Type B pancreatic cell (in vitro differentiated cells): Measurements from ENCODE around the gene HCRTR1. TPM values are rescaled to one million over a fixed set of nuclear protein-coding genes. Genes with fewer than 3 reads are reported as not detected.

Experiments
- DNase-seq: peaks from one replicate; pipeline ENCODE4 v3.0.0; 2021; ENCODE audit warnings: mixed read lengths; ENCODE audit not compliant: unreplicated experiment; ENCODE audit errors: extremely low spot score
- H3K27ac Mint-ChIP-seq: 2 replicates; pipeline ENCODE4 v1.8.0; 2021; ENCODE audit warnings: mild to moderate bottlenecking, mixed read lengths
- H3K27me3 Mint-ChIP-seq: 2 replicates; pipeline ENCODE4 v1.8.0; 2021; ENCODE audit warnings: mixed read lengths
- H3K36me3 Mint-ChIP-seq: 2 replicates; pipeline ENCODE4 v1.8.0; 2021; ENCODE audit warnings: mixed read lengths
- H3K4me1 Mint-ChIP-seq: one replicate; pipeline ENCODE4 v1.8.0; 2021; ENCODE audit warnings: mixed read lengths; ENCODE audit not compliant: unreplicated experiment
- H3K4me3 Mint-ChIP-seq: 2 replicates; pipeline ENCODE4 v1.8.0; 2021; ENCODE audit warnings: mild to moderate bottlenecking, mixed read lengths
- H3K9me3 Mint-ChIP-seq: 2 replicates; pipeline ENCODE4 v1.8.0; 2021; ENCODE audit warnings: mixed read lengths
- CTCF ChIP-seq: fragments of 200-600 bp; sonication (generic); conservative IDR thresholded peaks from 2 replicates; pipeline ENCODE4 v1.5.0; 2021; ENCODE audit warnings: antibody characterized with exemption, mild to moderate bottlenecking
- total RNA-seq: library from RNA; stranded (reverse); gene quantifications from 2 replicates; pipeline ENCODE4 v1.2.1, GENCODE V29; 2021; ENCODE audit warnings: low replicate concordance

HCRTR1 gene
- total RNA-seq, 1 donor from 2014 or later = not detected

GRCh38 chr1:31657972-31658510 lies 40.6 kb downstream of the HCRTR1 start:
- no peak overlapping the region for H3K4me3 Mint-ChIP-seq
- H3K9me3 Mint-ChIP-seq = no peaks in the 10 kb centered on the region
- H3K27me3 Mint-ChIP-seq = no peaks in the 10 kb centered on the region
- no peaks in the 10 kb centered on the region for H3K4me1 Mint-ChIP-seq
- no peak for DNase-seq
- no peak for TF ChIP-seq CTCF
- no peak overlapping the region for H3K27ac Mint-ChIP-seq
- no peaks in the 10 kb centered on the region for H3K36me3 Mint-ChIP-seq

- Mint-ChIP-seq H3K4me1 (no peaks in the 10 kb centered on the region), H3K4me3 (no peak overlapping the region), H3K9me3 (no peaks in the 10 kb centered on the region), H3K36me3 (no peaks in the 10 kb centered on the region), H3K27me3 (peaks cover 1% of the 10 kb centered on the region), H3K27ac (no peak overlapping the region)
- TF ChIP-seq CTCF = no peak
- no peak for DNase-seq
These were observed 41.2 kb downstream of the HCRTR1 start for GRCh38 chr1:31658721-31659120.

- no peaks in the 10 kb centered on the region for H3K9me3 Mint-ChIP-seq
- no peaks in the 10 kb centered on the region for H3K36me3 Mint-ChIP-seq
- H3K27ac Mint-ChIP-seq = no peak overlapping the region
- TF ChIP-seq CTCF = no peak
- no peak for DNase-seq
- no peak overlapping the region for H3K4me3 Mint-ChIP-seq
- no peaks in the 10 kb centered on the region for H3K4me1 Mint-ChIP-seq
- peaks cover 3% of the 10 kb centered on the region for H3K27me3 Mint-ChIP-seq
These were observed 42.4 kb downstream of the HCRTR1 start for GRCh38 chr1:31659889-31660288.

- DNase-seq = no peak
- H3K36me3 Mint-ChIP-seq = no peaks in the 10 kb centered on the region
- no peak overlapping the region for H3K27ac Mint-ChIP-seq
- no peak for TF ChIP-seq CTCF
- H3K4me3 Mint-ChIP-seq = no peak overlapping the region
- H3K27me3 Mint-ChIP-seq = peaks cover 3% of the 10 kb centered on the region
- H3K4me1 Mint-ChIP-seq = no peaks in the 10 kb centered on the region
- H3K9me3 Mint-ChIP-seq = no peaks in the 10 kb centered on the region
These were observed 43.5 kb downstream of the HCRTR1 start for GRCh38 chr1:31660871-31661455.

GRCh38 chr1:31661856-31662255 lies 44.4 kb downstream of the HCRTR1 start:
- Mint-ChIP-seq H3K9me3 (no peaks in the 10 kb centered on the region), H3K4me3 (no peak overlapping the region), H3K4me1 (peaks cover 8% of the 10 kb centered on the region), H3K36me3 (no peaks in the 10 kb centered on the region), H3K27me3 (peaks cover 5% of the 10 kb centered on the region), H3K27ac (no peak overlapping the region)
- no peak for TF ChIP-seq CTCF
- no peak for DNase-seq

GRCh38 chr1:31662463-31662862 lies 45.0 kb downstream of the HCRTR1 start:
- no peaks in the 10 kb centered on the region for H3K36me3 Mint-ChIP-seq
- H3K27ac Mint-ChIP-seq = no peak overlapping the region
- H3K27me3 Mint-ChIP-seq = peaks cover 5% of the 10 kb centered on the region
- no peak for TF ChIP-seq CTCF
- H3K9me3 Mint-ChIP-seq = no peaks in the 10 kb centered on the region
- peaks cover 8% of the 10 kb centered on the region for H3K4me1 Mint-ChIP-seq
- H3K4me3 Mint-ChIP-seq = no peak overlapping the region
- DNase-seq = no peak
